Karpas-422 (cell line): ENCODE results near the gene PNPLA1. TPM values are rescaled to one million over a fixed set of nuclear protein-coding genes. Genes with fewer than 3 reads are reported as not detected.

Experiments used
- DNase-seq: peaks from one replicate; pipeline ENCODE4 v3.0.0-alpha.2; 2015
- H2AFZ ChIP-seq: fragments of 200-600 bp; sonication (generic); 2 replicates; pipeline ENCODE4 v1.6.1; 2014; ENCODE audit warnings: antibody characterized with exemption, low read length, mixed read lengths
- H3K27ac ChIP-seq: fragments of 200-600 bp; sonication (generic); 2 replicates; pipeline ENCODE4 v1.5.1; 2014; ENCODE audit warnings: mild to moderate bottlenecking, low read length, moderate library complexity
- H3K27me3 ChIP-seq: fragments of 200-600 bp; sonication (generic); 2 replicates; pipeline ENCODE4 v1.6.1; 2014; ENCODE audit warnings: low read length, mixed read lengths
- H3K36me3 ChIP-seq: fragments of 200-600 bp; sonication (generic); 2 replicates; pipeline ENCODE4 v1.6.1; 2014; ENCODE audit warnings: low read length, mixed read lengths; ENCODE audit not compliant: insufficient read depth
- H3K4me1 ChIP-seq: fragments of 200-600 bp; sonication (generic); 2 replicates; pipeline ENCODE4 v1.6.1; 2014; ENCODE audit warnings: mild to moderate bottlenecking, low read length, mixed read lengths
- H3K4me2 ChIP-seq: fragments of 200-600 bp; sonication (generic); 2 replicates; pipeline ENCODE4 v1.6.1; 2014; ENCODE audit warnings: low read length, low read depth, mild to moderate bottlenecking; ENCODE audit not compliant: poor library complexity, severe bottlenecking
- H3K4me3 ChIP-seq: fragments of 200-600 bp; sonication (generic); 2 replicates; pipeline ENCODE4 v1.5.1; 2014; ENCODE audit warnings: mild to moderate bottlenecking, antibody characterized with exemption, low read length, mixed read lengths
- H3K79me2 ChIP-seq: fragments of 200-600 bp; sonication (generic); 2 replicates; pipeline ENCODE4 v1.6.1; 2014; ENCODE audit warnings: mild to moderate bottlenecking, low read length, mixed read lengths
- H3K9ac ChIP-seq: fragments of 200-600 bp; sonication (generic); 2 replicates; pipeline ENCODE4 v1.6.0; 2014; ENCODE audit warnings: low read length
- H3K9me2 ChIP-seq: fragments of 200-600 bp; sonication (generic), shearing (Covaris generic); replicated peaks from 2 replicates; pipeline ENCODE4 v1.6.0; 2014; ENCODE audit warnings: mild to moderate bottlenecking, low read length, moderate library complexity; ENCODE audit not compliant: insufficient read depth
- H3K9me3 ChIP-seq: fragments of 300-700, 200-600 bp; sonication (generic); 2 replicates; pipeline ENCODE4 v1.6.1; 2014; ENCODE audit warnings: low read length, mixed read lengths
- H4K20me1 ChIP-seq: fragments of 200-600 bp; sonication (generic); 2 replicates; pipeline ENCODE4 v1.6.1; 2014; ENCODE audit warnings: mild to moderate bottlenecking, antibody characterized with exemption, low read length, low read depth; ENCODE audit not compliant: insufficient read depth
- total RNA-seq: library from RNA; depleted of rRNA; stranded (reverse); fragments of >200 nt; shearing (Covaris generic); gene quantifications from 2 replicates; pipeline ENCODE4 v1.2.3, GENCODE V29; 2014; ENCODE audit warnings: low replicate concordance; rRNA removed

PNPLA1 gene
- total RNA-seq, 1 experiment from 2014 or later = not detected

- Histone ChIP-seq H3K27ac (no peak overlapping the region), H3K4me3 (no peak overlapping the region), H3K9me2 (no peaks in the 10 kb centered on the region), H3K9me3 (peaks cover 3% of the 10 kb centered on the region; the same call in 1 of the 2 replicates), H3K79me2 (no peaks in the 10 kb centered on the region), H2AFZ (no peak overlapping the region), H3K4me1 (peaks cover 21% of the 10 kb centered on the region), H3K9ac (no peak overlapping the region), H4K20me1 (no peaks in the 10 kb centered on the region), H3K4me2 (no peak overlapping the region), H3K27me3 (no peaks in the 10 kb centered on the region), H3K36me3 (no peaks in the 10 kb centered on the region)
- DNase-seq = no peak
Measured at GRCh38 chr6:36350681-36351571, 81.1 kb downstream of the PNPLA1 start.

GRCh38 chr6:36352477-36353157 lies 82.8 kb downstream of the PNPLA1 start:
- Histone ChIP-seq H4K20me1 (no peaks in the 10 kb centered on the region), H3K9ac (no peak overlapping the region), H3K36me3 (no peaks in the 10 kb centered on the region), H3K27ac (no peak overlapping the region), H3K9me2 (no peaks in the 10 kb centered on the region), H3K4me2 (no peak overlapping the region), H3K9me3 (peaks cover 3% of the 10 kb centered on the region; the same call in 1 of the 2 replicates), H3K4me3 (no peak overlapping the region), H2AFZ (no peak overlapping the region), H3K4me1 (peaks cover 21% of the 10 kb centered on the region), H3K27me3 (no peaks in the 10 kb centered on the region), H3K79me2 (no peaks in the 10 kb centered on the region)
- DNase-seq = no peak

GRCh38 chr6:36353411-36353915 lies 83.6 kb downstream of the PNPLA1 start:
- Histone ChIP-seq H3K4me1 (peaks cover 30% of the 10 kb centered on the region), H2AFZ (no peak overlapping the region), H3K9ac (no peak overlapping the region), H3K9me3 (peaks cover 3% of the 10 kb centered on the region; the same call in 1 of the 2 replicates), H3K79me2 (no peaks in the 10 kb centered on the region), H3K4me2 (no peak overlapping the region), H3K27me3 (no peaks in the 10 kb centered on the region), H3K4me3 (no peak overlapping the region), H3K27ac (no peak overlapping the region), H3K36me3 (no peaks in the 10 kb centered on the region), H3K9me2 (no peaks in the 10 kb centered on the region), H4K20me1 (no peaks in the 10 kb centered on the region)
- DNase-seq = no peak

- Histone ChIP-seq H2AFZ (no peak overlapping the region), H3K36me3 (no peaks in the 10 kb centered on the region)
- no peak for DNase-seq
Measured at GRCh38 chr6:36355819-36356218, 86.0 kb downstream of the PNPLA1 start.

GRCh38 chr6:36357872-36358225 lies 88.0 kb downstream of the PNPLA1 start:
- H2AFZ ChIP-seq = peak overlapping the region; percentile 99; the same call in 1 of the 2 replicates
- H3K4me1 ChIP-seq = peaks cover 30% of the 10 kb centered on the region
- no peaks in the 10 kb centered on the region for H3K79me2 ChIP-seq
- H3K9ac ChIP-seq = peak overlapping the region; percentile 47; the same call in 1 of the 2 replicates
- no peak overlapping the region for H3K4me3 ChIP-seq
- no peak for DNase-seq
- H3K4me2 ChIP-seq = peak overlapping the region; percentile 69
- no peaks in the 10 kb centered on the region for H3K9me2 ChIP-seq
- H4K20me1 ChIP-seq = no peaks in the 10 kb centered on the region
- H3K27ac ChIP-seq = peak overlapping the region; percentile 72
- no peaks in the 10 kb centered on the region for H3K27me3 ChIP-seq
- H3K9me3 ChIP-seq = no peaks in the 10 kb centered on the region
- no peaks in the 10 kb centered on the region for H3K36me3 ChIP-seq

More at GRCh38 chr6:36355819-36356218, 86.0 kb downstream of the PNPLA1 start:
- H3K4me2 ChIP-seq = no peak overlapping the region
- peaks cover 3% of the 10 kb centered on the region; the same call in 1 of the 2 replicates for H3K9me3 ChIP-seq
- no peaks in the 10 kb centered on the region for H4K20me1 ChIP-seq
- H3K4me3 ChIP-seq = no peak overlapping the region
- H3K9me2 ChIP-seq = no peaks in the 10 kb centered on the region
- H3K27me3 ChIP-seq = no peaks in the 10 kb centered on the region
- H3K4me1 ChIP-seq = peaks cover 29% of the 10 kb centered on the region
- H3K9ac ChIP-seq = no peak overlapping the region
- H3K27ac ChIP-seq = no peak overlapping the region
- no peaks in the 10 kb centered on the region for H3K79me2 ChIP-seq

Other genes starting within 250 kb of the PNPLA1 start
- gene SLC26A8, start 245.4 kb upstream of the PNPLA1 start, total RNA-seq = not detected in 2 replicates
- gene MAPK14, start 242.3 kb upstream of the PNPLA1 start, total RNA-seq = 46.2 and 56.1 TPM in 2 replicates
- 1.6 and 2.1 TPM in 2 replicates for gene MAPK13, start 139.5 kb upstream of the PNPLA1 start, total RNA-seq
- 10.3 and 16.2 TPM in 2 replicates for gene BRPF3, start 73.3 kb upstream of the PNPLA1 start, total RNA-seq
- not detected in 2 replicates for gene BNIP5, start 66.8 kb downstream of the PNPLA1 start, total RNA-seq
- gene ETV7, start 117.6 kb downstream of the PNPLA1 start, total RNA-seq = not detected in 2 replicates
- gene PXT1, start 172.8 kb downstream of the PNPLA1 start, total RNA-seq = not detected in 2 replicates
- gene KCTD20, start 172.9 kb downstream of the PNPLA1 start, total RNA-seq = 71.4 and 94.5 TPM in 2 replicates